HG03097 (cell line): ENCODE results near the gene RHBDL1.
A peak's percentile ranks its signal among the peaks of the same experiment; 100 is the strongest.

Source experiments
- ATAC-seq: cut with Tn5 transposase; IDR thresholded peaks from one replicate; pipeline ENCODE4 v1.9.1; 2021; ENCODE audit not compliant: unreplicated experiment, low FRiP score

The RHBDL1 gene

GRCh38 chr16:672371-672770 is 3.1 kb upstream of the RHBDL1 start:
- ATAC-seq: no peak

GRCh38 chr16:672851-673250 is 2.6 kb upstream of the RHBDL1 start:
- ATAC-seq: no peak

GRCh38 chr16:673399-673991 is 2.0 kb upstream of the RHBDL1 start:
- no peak for ATAC-seq

GRCh38 chr16:674214-674881 is 1.1 kb upstream of the RHBDL1 start:
- no peak for ATAC-seq

GRCh38 chr16:675884-676564 is 553 bp downstream of the RHBDL1 start:
- ATAC-seq: no peak

GRCh38 chr16:676565-676902 is 1.1 kb downstream of the RHBDL1 start:
- no peak for ATAC-seq

GRCh38 chr16:676913-677312 is 1.4 kb downstream of the RHBDL1 start:
- no peak for ATAC-seq

- no peak for ATAC-seq
These were observed 2.1 kb downstream of the RHBDL1 start for GRCh38 chr16:677316-678190.

GRCh38 chr16:678209-678857 is 2.9 kb downstream of the RHBDL1 start:
- no peak for ATAC-seq

- no peak for ATAC-seq
These were observed 3.7 kb downstream of the RHBDL1 start for GRCh38 chr16:678858-679813.

- ATAC-seq: peak; percentile 34
These were observed 4.5 kb downstream of the RHBDL1 start, which contains the start of gene STUB1 for GRCh38 chr16:679814-680624. STUB1 (plus strand) TSS chr16:680410; CDS start chr16:680526, 116 bp downstream.

- ATAC-seq: no peak
These were observed 5.1 kb downstream of the RHBDL1 start for GRCh38 chr16:680625-680945.

- no peak for ATAC-seq
These were observed 5.7 kb downstream of the RHBDL1 start for GRCh38 chr16:680967-681745.

- no peak for ATAC-seq
These were observed 6.4 kb downstream of the RHBDL1 start for GRCh38 chr16:681746-682427.

GRCh38 chr16:682493-683395 is 7.3 kb downstream of the RHBDL1 start:
- ATAC-seq: no peak

- no peak for ATAC-seq
These were observed 8.1 kb downstream of the RHBDL1 start for GRCh38 chr16:683396-684070.
